ENCODE measurements around the gene ZFP3. TPM values are rescaled to one million over a fixed set of nuclear protein-coding genes. Genes with fewer than 3 reads are reported as not detected.
"Not testable (repeated sequence)": the region's sequence is repeated elsewhere in the genome, so short reads cannot be mapped to it uniquely, and the experiment has no call there.

Gene ZFP3
- total RNA-seq, 4 donors from 2014 or later: 4.1 to 6.2 (median 5.3) TPM

DNA sequence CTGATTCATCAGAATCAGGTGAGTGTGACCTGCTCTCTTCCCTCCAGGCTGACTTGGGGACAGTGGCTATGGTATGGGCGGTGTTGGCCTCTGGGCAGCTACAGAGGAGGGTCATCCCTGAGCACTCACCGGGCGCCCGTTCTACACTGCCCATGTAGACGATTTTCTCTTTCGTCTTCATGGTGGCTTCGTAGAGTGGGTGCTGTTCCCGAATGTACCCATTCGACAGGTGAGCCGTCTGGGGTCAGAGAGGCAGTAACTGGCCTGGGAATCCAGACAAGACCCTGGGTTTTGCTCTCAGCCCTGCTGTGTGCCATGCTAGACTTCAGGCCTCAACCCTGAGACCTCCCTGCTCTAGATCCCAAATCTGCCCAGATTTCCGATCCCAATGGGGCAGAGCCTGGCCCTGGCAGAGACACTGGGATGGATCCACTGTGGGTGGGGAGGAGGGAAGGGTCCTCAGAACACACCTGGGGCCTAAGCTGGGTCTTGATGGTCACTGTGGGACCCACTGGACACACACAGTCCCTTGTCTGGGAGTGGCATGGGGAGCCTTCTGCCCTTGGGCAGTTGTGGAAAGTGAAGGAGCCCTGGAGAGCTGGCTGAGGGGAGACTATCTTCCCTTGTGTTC is 50.8 kb downstream of the ZFP3 start:
- Histone ChIP-seq H3K36me3 (no peaks in the 10 kb centered on the region), H3K4me3 (no peak overlapping the region), H3K27me3 (peaks cover 0 to 31% (median 0%) of the 10 kb centered on the region in 4 donors), H3K27ac (replicated peaks in 1 of 4) (no peak overlapping the region), H3K9me3 (no peaks in the 10 kb centered on the region), H3K4me1 (no peaks in the 10 kb centered on the region)
- no peak for TF ChIP-seq EP300 (IDR thresholded peaks at IDR 0.05)
- no peak for TF ChIP-seq POLR2A (IDR thresholded peaks at IDR 0.05; ENCODE audit: low read depth)
- TF ChIP-seq, protein P1, sequence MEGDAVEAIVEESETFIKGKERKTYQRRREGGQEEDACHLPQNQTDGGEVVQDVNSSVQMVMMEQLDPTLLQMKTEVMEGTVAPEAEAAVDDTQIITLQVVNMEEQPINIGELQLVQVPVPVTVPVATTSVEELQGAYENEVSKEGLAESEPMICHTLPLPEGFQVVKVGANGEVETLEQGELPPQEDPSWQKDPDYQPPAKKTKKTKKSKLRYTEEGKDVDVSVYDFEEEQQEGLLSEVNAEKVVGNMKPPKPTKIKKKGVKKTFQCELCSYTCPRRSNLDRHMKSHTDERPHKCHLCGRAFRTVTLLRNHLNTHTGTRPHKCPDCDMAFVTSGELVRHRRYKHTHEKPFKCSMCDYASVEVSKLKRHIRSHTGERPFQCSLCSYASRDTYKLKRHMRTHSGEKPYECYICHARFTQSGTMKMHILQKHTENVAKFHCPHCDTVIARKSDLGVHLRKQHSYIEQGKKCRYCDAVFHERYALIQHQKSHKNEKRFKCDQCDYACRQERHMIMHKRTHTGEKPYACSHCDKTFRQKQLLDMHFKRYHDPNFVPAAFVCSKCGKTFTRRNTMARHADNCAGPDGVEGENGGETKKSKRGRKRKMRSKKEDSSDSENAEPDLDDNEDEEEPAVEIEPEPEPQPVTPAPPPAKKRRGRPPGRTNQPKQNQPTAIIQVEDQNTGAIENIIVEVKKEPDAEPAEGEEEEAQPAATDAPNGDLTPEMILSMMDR (IDR thresholded peaks at IDR 0.05): no peak
- no peak for TF ChIP-seq POLR2AphosphoS5 (IDR thresholded peaks at IDR 0.05)
- DNase-seq (ENCODE audit: extremely low spot score): peak; percentile 74
- intact Hi-C loops (cut with DNase I): no loop called here
- 96% methylated on average over 10 of the region's 11 CpGs for WGBS

DNA sequence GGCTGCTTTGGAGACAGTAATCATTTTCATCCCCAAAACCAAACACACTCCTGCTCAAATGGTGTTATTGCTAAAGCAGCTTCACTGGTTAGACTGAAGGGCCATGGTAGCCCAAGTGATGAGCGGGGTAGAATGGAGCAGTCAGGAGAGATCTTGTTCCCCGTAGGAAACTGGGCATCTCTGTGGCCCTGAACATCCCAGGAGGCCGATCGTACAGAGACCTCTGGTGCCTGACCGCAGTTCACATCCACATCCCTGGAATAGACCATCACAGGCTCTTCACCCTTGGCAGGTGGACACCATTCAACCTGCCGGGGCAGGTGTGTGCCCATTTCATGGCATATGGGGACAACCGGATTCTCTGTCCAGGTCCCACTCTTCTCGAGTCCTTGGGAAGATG is 51.5 kb downstream of the ZFP3 start:
- H3K27me3 ChIP-seq: peaks cover 0 to 24% (median 0%) of the 10 kb centered on the region in 4 donors
- H3K4me3 ChIP-seq; intact Hi-C loops (cut with DNase I); H3K27ac ChIP-seq (replicated peaks in 1 of 4); H3K4me1 ChIP-seq; H3K9me3 ChIP-seq; H3K36me3 ChIP-seq: not testable (repeated sequence)
- WGBS: 91% methylated on average over 8 of the region's 8 CpGs
- DNase-seq (ENCODE audit: extremely low spot score): peak; percentile 81

DNA sequence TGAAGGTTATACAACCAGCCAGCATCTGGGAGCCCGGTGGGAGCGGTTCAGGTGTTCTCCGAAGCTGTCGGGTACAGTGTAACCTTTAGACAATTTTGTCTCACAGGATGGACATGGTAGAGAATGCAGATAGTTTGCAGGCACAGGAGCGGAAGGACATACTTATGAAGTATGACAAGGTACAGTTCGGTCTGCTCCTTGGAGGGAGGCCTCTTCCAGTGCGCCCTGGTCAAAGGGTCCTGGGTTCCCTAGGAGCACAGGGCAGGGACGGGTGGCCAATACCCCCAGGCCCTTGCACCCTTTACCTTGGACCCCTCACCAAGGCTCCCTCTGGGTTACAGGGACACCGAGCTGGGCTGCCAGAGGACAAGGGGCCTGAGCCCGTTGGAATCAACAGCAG is 52.0 kb downstream of the ZFP3 start:
- H3K9me3 ChIP-seq; H3K36me3 ChIP-seq; H3K4me3 ChIP-seq; intact Hi-C loops (cut with DNase I); H3K4me1 ChIP-seq; H3K27ac ChIP-seq (replicated peaks in 1 of 4): not testable (repeated sequence)
- 81% methylated on average over 9 of the region's 10 CpGs for WGBS
- peaks cover 0 to 22% (median 0%) of the 10 kb centered on the region in 4 donors for H3K27me3 ChIP-seq
- peak; percentile 72 for DNase-seq (ENCODE audit: extremely low spot score)

DNA sequence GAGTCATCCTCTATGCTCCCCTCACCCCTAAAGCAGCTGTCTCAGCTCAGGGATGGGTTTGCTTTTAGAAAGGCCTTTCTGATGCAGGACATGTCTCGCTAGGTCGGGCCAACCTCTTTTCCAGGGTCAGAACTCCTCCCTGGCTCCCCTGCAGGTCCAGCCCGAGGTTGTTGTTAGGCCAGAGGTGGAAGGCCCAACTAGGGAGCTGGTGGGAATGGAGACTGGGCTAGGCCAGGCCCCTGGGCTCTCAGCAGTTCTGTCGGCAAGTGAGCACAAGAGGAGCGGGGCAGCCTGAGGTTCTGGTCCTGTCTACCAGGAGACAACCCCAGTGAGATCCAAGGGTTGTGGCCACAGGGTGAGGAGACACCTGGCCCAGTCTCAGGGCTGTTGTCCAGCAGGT is 52.4 kb downstream of the ZFP3 start:
- 75% methylated on average over 5 of the region's 5 CpGs for WGBS
- peaks cover 0 to 22% (median 0%) of the 10 kb centered on the region in 4 donors for H3K27me3 ChIP-seq
- DNase-seq (ENCODE audit: extremely low spot score); H3K4me3 ChIP-seq; H3K36me3 ChIP-seq; H3K27ac ChIP-seq (replicated peaks in 1 of 4); intact Hi-C loops (cut with DNase I); H3K9me3 ChIP-seq; H3K4me1 ChIP-seq: not testable (repeated sequence)

DNA sequence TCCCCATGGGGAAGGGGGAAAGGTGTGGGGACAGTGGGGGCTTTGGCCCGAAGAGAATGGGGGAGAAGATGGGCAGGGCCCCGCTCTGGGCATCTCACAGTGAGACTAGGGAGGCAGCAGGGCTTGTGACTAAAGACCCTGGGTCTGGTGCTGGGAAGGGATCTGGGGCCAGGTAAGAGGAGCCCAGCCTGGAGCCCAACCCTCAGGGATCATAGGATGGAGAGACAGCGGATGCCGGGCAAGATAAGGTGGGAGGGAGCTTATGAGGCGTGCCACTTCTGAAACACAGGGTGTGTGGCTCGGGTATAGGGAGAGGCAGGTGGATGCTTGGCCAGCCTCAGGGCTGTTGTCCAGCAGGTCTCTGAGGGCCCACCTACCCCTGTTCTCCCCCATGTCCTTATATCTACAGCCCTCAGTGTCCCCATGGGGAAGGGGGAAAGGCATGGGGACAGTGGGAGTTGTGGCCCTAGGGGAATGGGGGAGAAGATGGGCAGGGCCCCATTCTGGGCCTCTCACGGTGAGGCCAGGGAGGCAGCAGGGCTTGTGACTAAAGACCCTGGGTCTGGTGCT is 53.0 kb downstream of the ZFP3 start:
- Histone ChIP-seq H3K9me3 (no peaks in the 10 kb centered on the region), H3K4me3 (no peak overlapping the region), H3K36me3 (no peaks in the 10 kb centered on the region), H3K27me3 (peaks cover 0 to 22% (median 0%) of the 10 kb centered on the region in 4 donors), H3K4me1 (no peaks in the 10 kb centered on the region), H3K27ac (replicated peaks in 1 of 4) (no peak overlapping the region)
- 76% methylated on average over 7 of the region's 7 CpGs for WGBS
- intact Hi-C loops (cut with DNase I): no loop called here
- peak; percentile 81 for DNase-seq (ENCODE audit: extremely low spot score)
- TF ChIP-seq, protein P1 (IDR thresholded peaks at IDR 0.05): no peak
- TF ChIP-seq POLR2AphosphoS5 (IDR thresholded peaks at IDR 0.05) (no peak), POLR2A (IDR thresholded peaks at IDR 0.05; ENCODE audit: low read depth) (no peak), EP300 (IDR thresholded peaks at IDR 0.05) (no peak)

DNA sequence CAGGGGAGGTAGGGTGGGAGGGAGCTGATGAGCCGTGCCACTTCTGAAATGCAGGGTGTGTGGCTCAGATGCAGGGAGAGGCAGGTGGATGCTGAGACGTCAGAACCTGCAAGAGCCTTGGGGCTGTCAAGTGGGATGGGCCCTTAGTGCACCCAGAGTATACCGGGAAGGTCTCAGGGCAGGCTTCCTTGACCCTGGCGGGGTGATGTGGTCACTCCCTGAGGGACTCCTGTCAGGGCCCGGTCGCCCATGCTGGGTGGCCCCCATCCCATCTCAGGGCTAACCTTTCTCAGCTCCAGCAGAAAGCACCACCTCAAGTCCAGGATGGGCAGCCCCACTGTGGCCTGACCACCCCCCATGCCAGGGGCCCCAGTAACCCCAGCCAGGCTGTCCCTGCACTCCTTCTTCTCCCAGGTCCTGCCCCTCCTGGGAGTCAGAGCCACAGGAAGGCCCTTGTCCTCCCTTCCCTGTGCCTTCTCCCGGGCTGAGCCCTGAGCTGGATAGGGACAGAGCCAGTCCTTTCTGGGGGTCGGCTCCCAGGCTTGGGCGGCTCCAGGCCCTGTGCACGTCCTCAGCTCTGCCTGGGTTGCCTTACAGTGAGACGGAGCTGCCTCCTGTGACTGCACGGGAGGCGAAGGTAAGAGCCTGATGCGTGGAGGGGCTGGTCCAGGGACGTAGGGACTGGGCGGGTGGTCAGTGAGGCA is 53.7 kb downstream of the ZFP3 start:
- peak; percentile 60 for DNase-seq (ENCODE audit: extremely low spot score)
- H3K4me3 ChIP-seq; H3K4me1 ChIP-seq; H3K27ac ChIP-seq (replicated peaks in 1 of 4); H3K9me3 ChIP-seq; intact Hi-C loops (cut with DNase I); H3K36me3 ChIP-seq: not testable (repeated sequence)
- WGBS: 87% methylated on average over 7 of the region's 16 CpGs
- H3K27me3 ChIP-seq: peaks cover 0 to 17% (median 0%) of the 10 kb centered on the region in 4 donors

DNA sequence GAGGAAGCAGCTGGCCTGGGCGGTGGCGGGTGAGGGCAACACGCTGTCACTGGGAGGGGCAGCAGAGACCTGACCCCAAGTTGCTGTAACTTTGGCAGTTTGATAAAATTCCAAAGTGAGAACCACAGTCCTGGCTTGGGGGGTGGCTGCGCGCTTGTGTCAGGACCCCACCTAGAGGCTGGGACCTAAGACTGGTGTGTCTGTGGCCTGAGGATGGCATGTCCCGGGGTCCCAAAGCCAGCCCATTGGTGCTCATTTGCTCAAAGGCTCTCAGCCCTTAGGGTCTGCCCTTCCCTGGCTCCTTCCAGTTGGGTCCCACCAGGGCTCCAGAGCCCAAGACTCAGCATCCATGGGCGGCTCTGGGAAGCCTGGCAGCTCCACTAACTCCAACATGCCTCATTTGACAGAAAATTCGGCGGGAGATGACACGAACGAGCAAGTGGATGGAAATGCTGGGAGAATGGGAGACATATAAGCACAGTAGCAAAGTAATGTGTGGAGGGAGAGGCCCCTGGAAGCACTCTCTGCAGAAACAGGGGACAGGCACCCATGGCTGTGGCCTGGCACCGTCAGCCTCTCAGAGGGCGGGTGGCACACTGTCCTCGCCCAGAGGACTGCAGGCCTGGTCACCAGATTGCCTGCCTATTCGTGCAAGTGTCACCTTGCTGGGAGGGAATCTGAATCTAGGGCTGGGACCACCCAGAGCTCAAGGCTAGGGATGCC is 54.4 kb downstream of the ZFP3 start:
- intact Hi-C loops (cut with DNase I); H3K36me3 ChIP-seq; DNase-seq (ENCODE audit: extremely low spot score); H3K4me3 ChIP-seq; H3K27ac ChIP-seq (replicated peaks in 1 of 4); H3K9me3 ChIP-seq; H3K4me1 ChIP-seq; H3K27me3 ChIP-seq: not testable (repeated sequence)
- 93% methylated on average over 13 of the region's 15 CpGs for WGBS
